DOHH2 (cell line): ENCODE measurements around the gene ZNF276.
A peak's percentile ranks its signal among the peaks of the same experiment; 100 is the strongest.
"Not testable (repeated sequence)": the region's sequence is repeated elsewhere in the genome, so short reads cannot be mapped to it uniquely, and the experiment has no call there.

Experiments used
- H3F3A ChIP-seq: fragments of 200-600 bp; sonication (generic), shearing (Covaris generic); 2 replicates; pipeline ENCODE4 v1.6.0; 2016; ENCODE audit warnings: antibody characterized with exemption, mild to moderate bottlenecking; ENCODE audit not compliant: control insufficient read depth, insufficient read depth
- H3K27ac ChIP-seq: fragments of 200-600 bp; sonication (generic); 2 replicates; pipeline ENCODE4 v1.5.1; 2014; ENCODE audit warnings: low read depth, mild to moderate bottlenecking, low read length, moderate library complexity
- H3K27me3 ChIP-seq: fragments of 200-600 bp; sonication (generic); 2 replicates; pipeline ENCODE4 v1.6.1; 2014; ENCODE audit warnings: mild to moderate bottlenecking, low read length, mixed read lengths; ENCODE audit not compliant: control insufficient read depth
- H3K36me3 ChIP-seq: fragments of 200-600 bp; sonication (generic); 2 replicates; pipeline ENCODE4 v1.6.1; 2014; ENCODE audit warnings: mild to moderate bottlenecking, low read length, moderate library complexity, mixed read lengths; ENCODE audit not compliant: control insufficient read depth
- H3K4me1 ChIP-seq: fragments of 200-600 bp; sonication (generic); 2 replicates; pipeline ENCODE4 v1.6.1; 2014; ENCODE audit warnings: mild to moderate bottlenecking, low read length, mixed read lengths; ENCODE audit not compliant: control insufficient read depth
- H3K4me2 ChIP-seq: fragments of 200-600 bp; sonication (generic); 2 replicates; pipeline ENCODE4 v1.6.0; 2014; ENCODE audit warnings: mild to moderate bottlenecking, low read length, moderate library complexity
- H3K4me3 ChIP-seq: fragments of 200-600 bp; sonication (generic); 2 replicates; pipeline ENCODE4 v1.5.1; 2014; ENCODE audit warnings: mild to moderate bottlenecking, low read length, mixed read lengths
- H3K79me2 ChIP-seq: fragments of 200-600 bp; sonication (generic); 2 replicates; pipeline ENCODE4 v1.6.1; 2014; ENCODE audit warnings: mild to moderate bottlenecking, low read length, mixed read lengths; ENCODE audit not compliant: control insufficient read depth
- H3K9me2 ChIP-seq: fragments of 200-600 bp; sonication (generic); replicated peaks from 2 replicates; pipeline ENCODE4 v1.6.1; 2014; ENCODE audit warnings: mild to moderate bottlenecking, low read length, mixed read lengths; ENCODE audit not compliant: control insufficient read depth
- H3K9me3 ChIP-seq: fragments of 200-600 bp; sonication (generic); 2 replicates; pipeline ENCODE4 v1.6.1; 2014; ENCODE audit warnings: antibody characterized with exemption, low read length, mixed read lengths; ENCODE audit not compliant: control insufficient read depth, insufficient read depth
- H4K20me1 ChIP-seq: fragments of 200-600 bp; sonication (generic); 2 replicates; pipeline ENCODE4 v1.6.0; 2014; ENCODE audit warnings: low read depth, mild to moderate bottlenecking, antibody characterized with exemption, low read length, moderate library complexity; ENCODE audit not compliant: control insufficient read depth, insufficient read depth
- EZH2phosphoT487 ChIP-seq: fragments of 200-600 bp; sonication (generic); IDR thresholded peaks from 2 replicates; pipeline ENCODE4 v1.6.1; 2017; ENCODE audit warnings: borderline replicate concordance, mild to moderate bottlenecking, antibody characterized with exemption, low read length, moderate library complexity, mixed read lengths
- TF ChIP-seq, protein P1 (sequence below): fragments of 200-600 bp; sonication (generic); IDR thresholded peaks from one replicate; pipeline ENCODE4 v1.5.1; 2014; ENCODE audit warnings: antibody characterized with exemption, mild to moderate bottlenecking, low read depth, low read length; ENCODE audit not compliant: poor library complexity, severe bottlenecking

ZNF276 gene

DNA sequence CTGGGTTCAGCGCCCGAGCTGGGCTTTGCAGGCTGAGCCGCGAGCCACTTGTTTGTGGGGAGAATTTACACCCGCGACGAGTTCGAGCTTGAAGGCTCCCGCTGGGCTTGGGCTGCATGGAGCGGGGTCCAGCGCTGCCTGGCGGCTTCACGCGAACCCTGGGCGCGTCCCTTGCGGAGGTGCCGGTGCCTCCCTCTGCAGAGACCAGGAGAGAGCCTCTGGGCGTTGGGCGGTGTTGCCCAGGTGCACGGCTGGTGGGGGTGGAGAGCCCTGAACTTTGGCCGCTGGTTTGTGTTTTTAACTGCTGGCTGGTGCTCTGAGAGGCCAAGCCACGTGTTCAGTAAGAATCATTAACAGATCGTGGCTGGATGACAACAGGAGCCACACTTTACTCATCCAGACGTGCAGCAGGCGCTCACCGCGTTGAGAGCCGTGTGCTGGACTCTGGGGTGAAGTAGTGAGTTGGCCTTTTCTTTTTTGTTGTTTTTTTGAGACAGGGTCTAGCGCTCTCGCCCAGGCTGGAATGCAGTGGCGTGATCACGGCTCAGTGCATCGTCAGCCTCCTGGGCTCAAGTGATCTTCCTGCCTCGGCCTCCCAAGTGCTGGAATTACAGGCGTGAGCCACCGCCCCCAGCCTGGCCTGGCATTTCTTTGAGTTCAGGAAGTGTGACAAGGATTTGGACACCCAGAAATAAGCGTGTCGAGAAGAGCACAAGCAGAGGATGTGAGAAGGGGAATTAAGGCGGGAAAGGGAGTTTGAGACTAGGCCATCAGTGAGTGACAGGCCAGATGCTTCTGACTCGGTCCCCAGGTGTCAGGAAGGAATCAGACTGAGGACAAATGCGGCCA, 34.0 kb upstream of the ZNF276 start:
- Histone ChIP-seq H3K79me2 (peaks cover 27% of the 10 kb centered on the region), H3K27me3 (no peaks in the 10 kb centered on the region), H3K9me3 (peaks cover 5% of the 10 kb centered on the region; the same call in 1 of the 2 replicates), H4K20me1 (no peaks in the 10 kb centered on the region), H3K4me1 (peaks cover 19% of the 10 kb centered on the region), H3K4me2 (peak overlapping the region; percentile 99), H3F3A (no peaks in the 10 kb centered on the region), H3K9me2 (no peaks in the 10 kb centered on the region), H3K36me3 (peaks cover 67% of the 10 kb centered on the region), H3K4me3 (peak overlapping the region; percentile 94), H3K27ac (peak overlapping the region; percentile 76)
- TF ChIP-seq EZH2phosphoT487: no peak
- TF ChIP-seq, protein P1, sequence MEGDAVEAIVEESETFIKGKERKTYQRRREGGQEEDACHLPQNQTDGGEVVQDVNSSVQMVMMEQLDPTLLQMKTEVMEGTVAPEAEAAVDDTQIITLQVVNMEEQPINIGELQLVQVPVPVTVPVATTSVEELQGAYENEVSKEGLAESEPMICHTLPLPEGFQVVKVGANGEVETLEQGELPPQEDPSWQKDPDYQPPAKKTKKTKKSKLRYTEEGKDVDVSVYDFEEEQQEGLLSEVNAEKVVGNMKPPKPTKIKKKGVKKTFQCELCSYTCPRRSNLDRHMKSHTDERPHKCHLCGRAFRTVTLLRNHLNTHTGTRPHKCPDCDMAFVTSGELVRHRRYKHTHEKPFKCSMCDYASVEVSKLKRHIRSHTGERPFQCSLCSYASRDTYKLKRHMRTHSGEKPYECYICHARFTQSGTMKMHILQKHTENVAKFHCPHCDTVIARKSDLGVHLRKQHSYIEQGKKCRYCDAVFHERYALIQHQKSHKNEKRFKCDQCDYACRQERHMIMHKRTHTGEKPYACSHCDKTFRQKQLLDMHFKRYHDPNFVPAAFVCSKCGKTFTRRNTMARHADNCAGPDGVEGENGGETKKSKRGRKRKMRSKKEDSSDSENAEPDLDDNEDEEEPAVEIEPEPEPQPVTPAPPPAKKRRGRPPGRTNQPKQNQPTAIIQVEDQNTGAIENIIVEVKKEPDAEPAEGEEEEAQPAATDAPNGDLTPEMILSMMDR: no peak

DNA sequence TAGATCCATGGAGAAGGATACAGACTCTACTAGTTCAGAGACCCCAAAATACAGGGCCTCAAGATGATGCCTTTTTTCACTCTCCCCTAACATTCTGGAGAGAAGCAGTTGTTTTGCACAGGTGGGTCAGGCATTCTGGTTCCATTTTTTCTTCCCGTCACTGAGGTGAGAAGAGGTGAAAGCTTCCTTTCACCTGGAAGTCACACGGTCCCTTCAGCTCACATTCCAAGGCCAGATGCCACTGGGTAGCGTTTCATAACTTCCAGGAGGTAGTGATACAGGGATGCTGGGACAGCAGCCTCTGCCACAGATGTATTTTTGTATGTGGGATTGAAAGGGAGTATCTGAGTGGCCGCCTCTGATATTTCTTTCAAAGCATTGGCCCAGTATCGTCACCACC, 32.9 kb upstream of the ZNF276 start:
- Histone ChIP-seq H3K36me3 (peaks cover 69% of the 10 kb centered on the region), H3K9me3 (peaks cover 5% of the 10 kb centered on the region; the same call in 1 of the 2 replicates), H3K4me1 (peaks cover 19% of the 10 kb centered on the region), H3K4me3 (peak overlapping the region; percentile 94), H3K4me2 (peak overlapping the region; percentile 99), H3K79me2 (peaks cover 27% of the 10 kb centered on the region), H4K20me1 (no peaks in the 10 kb centered on the region), H3K27me3 (no peaks in the 10 kb centered on the region), H3F3A (no peaks in the 10 kb centered on the region), H3K9me2 (no peaks in the 10 kb centered on the region), H3K27ac (no peak overlapping the region)
- TF ChIP-seq EZH2phosphoT487: no peak
- TF ChIP-seq, protein P1: no peak

DNA sequence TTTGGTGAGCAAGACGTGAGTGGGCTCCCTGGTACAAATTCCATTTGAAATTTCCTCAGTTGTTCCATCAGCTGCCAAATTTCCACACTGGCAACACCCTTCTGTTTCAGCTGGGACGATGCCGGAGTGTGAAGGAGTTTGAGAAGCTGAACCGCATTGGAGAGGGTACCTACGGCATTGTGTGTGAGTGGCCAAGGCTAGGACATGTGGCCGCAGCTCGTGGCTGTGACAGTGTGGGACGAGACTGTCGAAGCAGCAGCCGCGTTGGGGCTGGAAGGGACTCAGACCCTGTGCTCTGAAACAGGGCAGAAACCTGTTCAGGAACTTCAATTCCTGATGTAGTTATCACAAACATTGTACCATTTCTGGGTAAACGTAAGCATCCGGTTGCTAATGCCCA, 32.2 kb upstream of the ZNF276 start:
- H3K27ac ChIP-seq: no peak overlapping the region
- H3K4me2 ChIP-seq: no peak overlapping the region
- H3F3A ChIP-seq: no peaks in the 10 kb centered on the region
- H4K20me1 ChIP-seq: no peaks in the 10 kb centered on the region
- peaks cover 5% of the 10 kb centered on the region; the same call in 1 of the 2 replicates for H3K9me3 ChIP-seq
- no peak overlapping the region for H3K4me3 ChIP-seq
- peaks cover 19% of the 10 kb centered on the region for H3K4me1 ChIP-seq
- H3K9me2 ChIP-seq: no peaks in the 10 kb centered on the region
- TF ChIP-seq EZH2phosphoT487: no peak
- H3K27me3 ChIP-seq: no peaks in the 10 kb centered on the region
- peaks cover 76% of the 10 kb centered on the region for H3K36me3 ChIP-seq
- peaks cover 27% of the 10 kb centered on the region for H3K79me2 ChIP-seq

DNA sequence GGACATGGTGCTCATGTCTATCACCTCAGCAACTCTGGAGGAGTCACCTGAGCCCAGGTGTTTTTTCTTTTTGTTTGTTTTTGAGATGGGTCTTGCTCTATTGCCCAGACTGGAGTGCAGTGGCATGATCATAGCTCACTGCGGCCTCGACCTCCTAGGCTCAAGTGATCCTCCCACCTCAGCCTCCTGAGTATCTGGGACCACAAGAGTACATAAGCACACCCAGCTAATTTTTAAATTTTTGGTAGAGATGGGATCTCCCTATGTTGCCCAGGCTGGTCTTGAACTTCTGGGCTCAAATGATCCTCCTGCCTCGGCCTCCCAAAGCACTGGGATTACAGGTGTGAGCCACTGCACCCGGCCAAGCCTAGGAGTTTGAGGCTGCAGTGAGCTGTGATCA, 31.7 kb upstream of the ZNF276 start:
- not testable (repeated sequence) for H3K9me2 ChIP-seq, H3F3A ChIP-seq, H3K4me2 ChIP-seq, H3K9me3 ChIP-seq, H3K27ac ChIP-seq, H4K20me1 ChIP-seq, H3K27me3 ChIP-seq, H3K4me3 ChIP-seq
- Histone ChIP-seq H3K36me3 (peaks cover 80% of the 10 kb centered on the region), H3K79me2 (peaks cover 27% of the 10 kb centered on the region), H3K4me1 (peaks cover 19% of the 10 kb centered on the region)
